Endothelial cell of umbilical vein (primary cell): ENCODE data around the gene CP. TPM values are rescaled to one million over a fixed set of nuclear protein-coding genes. Genes with fewer than 3 reads are reported as not detected.

Experiments used
- BruUV-seq: library from RNA; stranded (reverse); fragments of 400-500 nt; replicated peaks from 2 replicates; lab custom pipeline; 2021; lab: Mats Ljungman, UMichigan
- CTCF ChIA-PET: fragments of 300-600, 350-600 bp; sonication (Branson Sonifier 250); formaldehyde crosslinking; loops from one replicate; lab custom pipeline; 2021; ENCODE audit warnings: antibody characterized with exemption, inconsistent platforms; lab: Charles Lee
- POLR2A ChIA-PET: fragments of 300-600, 350-600 bp; sonication (Branson Sonifier 250); formaldehyde crosslinking; loops from one replicate; lab custom pipeline; 2021; ENCODE audit warnings: antibody characterized with exemption, inconsistent platforms; lab: Charles Lee
- DNase-seq: peaks from one replicate; pipeline ENCODE4 v3.0.0-alpha.2; 2011; ENCODE audit warnings: low read depth, low spot score
- FAIRE-seq: peaks from 2 replicates; lab custom pipeline; 2011; peaks lifted over from hg19 to GRCh38; lab: Jason Lieb, UNC
- H2AFZ ChIP-seq: 2 replicates; pipeline ENCODE4 v1.6.0; 2012; ENCODE audit warnings: low read depth, low read length, control low read depth, inconsistent platforms
- H3K27ac ChIP-seq: 2 replicates; pipeline ENCODE4 v1.5.1; 2011; ENCODE audit warnings: low read depth, mild to moderate bottlenecking, control low read depth, low read length, moderate library complexity; ENCODE audit not compliant: insufficient read depth
- H3K27me3 ChIP-seq, 2 experiments: 2 replicates each; pipeline versions ENCODE4 v1.6.0 to v1.6.1; 2011; ENCODE audit warnings: low read length in 2 of 2, mixed read lengths in 1 of 2; ENCODE audit not compliant: control insufficient read depth in 2 of 2, insufficient read depth in 2 of 2
- H3K36me3 ChIP-seq, 2 experiments: 2 replicates in 1 of 2; 3 replicates in 1 of 2; pipeline ENCODE4 v1.5.1; 2011; ENCODE audit warnings: low read length in 2 of 2, mild to moderate bottlenecking in 1 of 2, moderate library complexity in 1 of 2; ENCODE audit not compliant: control insufficient read depth in 2 of 2, insufficient read depth in 2 of 2; ENCODE audit errors: extremely low read depth in 1 of 2
- H3K4me1 ChIP-seq: 3 replicates; pipeline ENCODE4 v1.5.1; 2011; ENCODE audit warnings: mild to moderate bottlenecking, low read length; ENCODE audit not compliant: control insufficient read depth, insufficient read depth; ENCODE audit errors: extremely low read depth
- H3K4me2 ChIP-seq: 2 replicates; pipeline ENCODE4 v1.6.1; 2011; ENCODE audit warnings: low read length, control low read depth, mixed read lengths; ENCODE audit not compliant: insufficient read depth
- H3K4me3 ChIP-seq, 3 experiments: fragments of 200-600 bp in 1 of 3; sonication (generic), shearing (Covaris generic) in 1 of 3; replicated peaks in 1 of 3; 2 replicates each; pipeline ENCODE4 v1.5.1; 2011 to 2016; ENCODE audit warnings: control low read depth in 3 of 3, low read length in 3 of 3, mild to moderate bottlenecking in 2 of 3, inconsistent platforms in 1 of 3, low read depth in 1 of 3, moderate library complexity in 1 of 3; ENCODE audit not compliant: insufficient read depth in 1 of 3
- H3K79me2 ChIP-seq: 2 replicates; pipeline ENCODE4 v1.6.0; 2012; ENCODE audit warnings: low read length, inconsistent platforms; ENCODE audit not compliant: control insufficient read depth, insufficient read depth
- H3K9ac ChIP-seq: replicated peaks from 2 replicates; pipeline ENCODE3; 2011; ENCODE audit warnings: low read length, control low read depth; ENCODE audit not compliant: insufficient read depth; ENCODE audit errors: extremely low read depth
- H3K9me1 ChIP-seq: replicated peaks from 3 replicates; pipeline ENCODE4 v1.6.0; 2011; ENCODE audit warnings: mild to moderate bottlenecking, low read length; ENCODE audit not compliant: control insufficient read depth, insufficient read depth; ENCODE audit errors: extremely low read depth
- H3K9me3 ChIP-seq: replicated peaks from 2 replicates; pipeline ENCODE4 v1.5.1; 2012; ENCODE audit warnings: low read length, inconsistent platforms; ENCODE audit not compliant: control insufficient read depth, insufficient read depth
- H4K20me1 ChIP-seq: replicated peaks from 2 replicates; pipeline ENCODE3; 2011; ENCODE audit warnings: mild to moderate bottlenecking, low read length; ENCODE audit not compliant: control insufficient read depth, insufficient read depth; ENCODE audit errors: extremely low read depth
- CTCF ChIP-seq, 2 donors: IDR thresholded peaks; 1 replicate in 1 of 2; 2 replicates in 1 of 2; pipeline ENCODE4 v1.5.1; 2011; ENCODE audit warnings: low read length in 2 of 2, mild to moderate bottlenecking in 2 of 2, moderate library complexity in 2 of 2, control low read depth in 1 of 2, inconsistent platforms in 1 of 2, low read depth in 1 of 2; ENCODE audit not compliant: insufficient read depth in 1 of 2; ENCODE audit errors: extremely low read depth in 1 of 2
- EZH2 ChIP-seq: IDR thresholded peaks from 2 replicates; pipeline ENCODE4 v1.6.1; 2012; ENCODE audit warnings: borderline replicate concordance, low read depth, mild to moderate bottlenecking, moderate library complexity, low read length, inconsistent platforms; ENCODE audit not compliant: severe bottlenecking
- FOS ChIP-seq: IDR thresholded peaks from 2 replicates; pipeline ENCODE4 v1.6.1; 2011; ENCODE audit warnings: mild to moderate bottlenecking, low read length, moderate library complexity, borderline replicate concordance; ENCODE audit not compliant: insufficient read depth
- GATA2 ChIP-seq: IDR thresholded peaks from 2 replicates; pipeline ENCODE4 v1.7.0; 2011; ENCODE audit warnings: low read depth, mild to moderate bottlenecking, moderate library complexity, mixed read lengths, low read length; ENCODE audit not compliant: insufficient read length, insufficient read depth
- JUN ChIP-seq: IDR thresholded peaks from 2 replicates; pipeline ENCODE4 v1.6.1; 2011; ENCODE audit warnings: borderline replicate concordance, low read depth; ENCODE audit not compliant: insufficient read length, insufficient read depth
- MAX ChIP-seq: IDR thresholded peaks from 2 replicates; pipeline ENCODE4 v1.6.1; 2011; ENCODE audit not compliant: insufficient read depth, insufficient read length
- MYC ChIP-seq: IDR thresholded peaks from one replicate; pipeline ENCODE4 v1.6.1; 2011; ENCODE audit warnings: mild to moderate bottlenecking, low read depth, low read length
- POLR2A ChIP-seq: IDR thresholded peaks from 2 replicates; pipeline ENCODE4 v1.6.1; 2012; ENCODE audit warnings: low read depth, mild to moderate bottlenecking, control low read depth, low read length
- POLR2AphosphoS5 ChIP-seq: IDR thresholded peaks from 2 replicates; pipeline ENCODE4 v1.6.1; 2012; ENCODE audit warnings: low read depth, mild to moderate bottlenecking, control low read depth, low read length, moderate library complexity; ENCODE audit not compliant: insufficient read depth
- dilution Hi-C: fragments of 300-500 bp; cut with MboI; formaldehyde crosslinking; loops from one replicate; pipeline ENCODE4 v1.15.0; 2019; ENCODE audit warnings: low sequenced_read_pairs; ENCODE audit not compliant: extremely low pct_ligation_motif_present
- intact Hi-C: fragments of 100-400 bp; cut with micrococcal nuclease; formaldehyde crosslinking; loops from one replicate; pipeline ENCODE4 v1.10.0; 2022
- polyA plus RNA-seq, 4 experiments: library from polyadenylated mRNA; depleted of rRNA in 3 of 4; stranded (reverse) in 3 of 4; unstranded in 1 of 4; fragments of >200 nt; gene quantifications; 2 replicates each; pipeline versions ENCODE4 v1.2.1 to v1.2.3, GENCODE V29; 2011 to 2012; ENCODE audit warnings: missing spikeins in 1 of 4
- total RNA-seq: library from RNA; stranded (reverse); gene quantifications from 2 replicates; pipeline ENCODE4 v1.2.3, GENCODE V29; 2021

The CP gene
- total and polyA plus RNA-seq, 2 donors (not counting 3 experiments of a cell fraction or from before 2014, with no cell fraction given) = not detected

DNA sequence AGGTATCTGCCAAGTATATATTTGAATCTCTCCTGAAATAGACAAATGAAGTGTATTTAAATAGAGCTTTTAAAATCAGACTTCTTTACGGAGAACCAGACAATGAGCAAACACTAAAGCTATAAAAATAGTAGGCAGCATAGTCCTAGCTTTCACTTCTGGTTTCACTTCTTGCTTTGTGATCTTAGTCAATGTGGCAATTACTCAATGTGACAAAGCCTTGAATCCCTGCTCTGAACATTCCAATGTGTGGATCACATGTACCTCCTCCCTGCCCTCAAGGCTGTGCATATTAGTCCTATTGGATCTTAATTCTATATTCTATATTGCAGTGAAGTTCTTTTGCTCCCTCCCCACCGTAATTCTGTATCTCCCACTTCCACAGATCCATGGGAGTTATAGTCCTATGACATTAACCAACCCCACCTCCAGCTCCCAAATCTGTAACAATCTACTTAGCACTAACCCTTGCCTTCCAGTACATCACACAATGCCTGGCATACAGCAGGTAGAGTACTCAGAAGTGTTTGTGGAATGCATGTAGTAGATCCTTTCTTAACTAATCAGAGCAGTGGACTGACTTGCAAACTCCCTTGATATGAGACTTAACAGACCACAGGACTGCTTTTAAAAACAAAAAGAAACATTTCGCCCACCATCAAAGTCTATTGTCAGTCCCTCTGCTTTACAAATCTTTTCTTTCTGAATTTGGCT is 24.3 kb upstream of the CP start:
- CTCF ChIA-PET = interaction anchor here (0.7 kb wide), 1 partner anchor 284 kb away, joined by 3 read pairs; no protein-coding TSS in a partner anchor

More for the DNA sequence above, 24.3 kb upstream of the CP start:
- no TSS peak for BruUV-seq
- intact Hi-C loops = no loop called here
- DNase-seq (peak; percentile 33), FAIRE-seq (no peak)
- no peak overlapping the region for H3K4me3 ChIP-seq
- no peaks in the 10 kb centered on the region for H4K20me1 ChIP-seq
- peaks cover 20% of the 10 kb centered on the region for H3K4me1 ChIP-seq
- H3K9ac ChIP-seq = no peak overlapping the region
- no peak overlapping the region for H3K27ac ChIP-seq
- no peaks in the 10 kb centered on the region for H3K9me1 ChIP-seq
- H3K36me3 ChIP-seq = no peaks in the 10 kb centered on the region
- H2AFZ ChIP-seq = peak overlapping the region; percentile 21
- no peaks in the 10 kb centered on the region for H3K27me3 ChIP-seq
- TF ChIP-seq CTCF (IDR thresholded peaks at IDR 0.05; ENCODE audit: extremely low read depth in 1 of 2, insufficient read depth in 1 of 2, low read depth in 1 of 2, low read length in 2 of 2) (no peak), JUN (no peak), FOS (no peak), EZH2 (no peak), MYC (no peak), POLR2A (no peak), GATA2 (no peak), POLR2AphosphoS5 (no peak), MAX (no peak)
- dilution Hi-C loops = no loop called here
- H3K4me2 ChIP-seq = peak overlapping the region; percentile 1
- POLR2A ChIA-PET = no interaction called here
- H3K9me3 ChIP-seq = no peaks in the 10 kb centered on the region
- no peaks in the 10 kb centered on the region for H3K79me2 ChIP-seq
